DMS79 treated with DMSO at 0.1 percent for 48 hours (cell line): ENCODE results near the gene ZNF600.
A peak's percentile ranks its signal among the peaks of the same experiment; 100 is the strongest.
"Not testable (repeated sequence)": the region's sequence is repeated elsewhere in the genome, so short reads cannot be mapped to it uniquely, and the experiment has no call there.

Experiments used
- DNase-seq: peaks from one replicate; lab custom pipeline; 2025; lab: John Stamatoyannopoulos, UW

Gene ZNF600

DNA sequence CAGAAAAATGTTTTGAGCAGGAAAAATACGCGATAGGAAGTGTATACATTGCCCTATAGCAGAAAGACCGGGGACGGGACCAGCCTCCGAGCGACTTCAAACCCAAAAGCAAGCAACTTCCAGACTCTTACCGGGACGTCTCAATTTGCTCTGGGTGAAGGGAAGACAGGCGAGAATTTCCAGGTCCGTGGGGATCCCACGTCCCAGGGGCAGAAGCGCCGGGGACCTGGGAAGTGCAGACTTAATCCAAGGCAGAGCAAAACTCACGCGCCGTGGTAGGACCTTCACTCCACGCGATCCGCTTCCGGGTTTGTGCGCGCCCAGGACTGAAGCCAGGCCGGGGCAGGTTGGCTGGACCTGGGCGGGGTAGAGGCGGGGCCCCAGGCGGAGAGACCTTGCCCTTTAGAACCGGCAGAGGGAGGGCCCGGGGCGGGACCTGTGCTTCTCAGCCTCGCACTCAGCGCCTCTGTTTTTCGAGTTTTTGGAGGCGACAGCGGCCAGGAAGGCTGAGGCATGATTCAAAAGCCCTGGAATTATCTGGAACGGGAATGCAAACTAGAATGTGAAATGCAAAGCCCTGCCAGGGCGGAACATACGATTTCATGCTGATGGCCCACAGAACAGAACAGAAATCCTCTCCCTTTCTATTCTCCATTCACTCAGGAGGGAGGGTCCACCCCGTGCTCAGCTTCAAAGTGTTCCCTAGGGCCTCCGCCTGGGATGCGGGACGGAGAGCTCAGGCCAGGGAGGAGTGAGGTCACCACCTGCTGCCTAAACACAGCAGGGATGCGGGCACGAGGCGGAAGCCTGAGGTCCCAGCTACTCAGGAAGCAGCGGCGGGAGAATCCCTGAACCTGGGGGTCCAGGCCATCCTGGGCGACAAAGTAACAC lies at the start of gene ZNF600:
TSS of gene ZNF600 (minus strand) at position 328 of the 891 bp plus-strand sequence. CDS start 7,903 bp downstream, outside the sequence.
- peak; percentile 67 for DNase-seq

DNA sequence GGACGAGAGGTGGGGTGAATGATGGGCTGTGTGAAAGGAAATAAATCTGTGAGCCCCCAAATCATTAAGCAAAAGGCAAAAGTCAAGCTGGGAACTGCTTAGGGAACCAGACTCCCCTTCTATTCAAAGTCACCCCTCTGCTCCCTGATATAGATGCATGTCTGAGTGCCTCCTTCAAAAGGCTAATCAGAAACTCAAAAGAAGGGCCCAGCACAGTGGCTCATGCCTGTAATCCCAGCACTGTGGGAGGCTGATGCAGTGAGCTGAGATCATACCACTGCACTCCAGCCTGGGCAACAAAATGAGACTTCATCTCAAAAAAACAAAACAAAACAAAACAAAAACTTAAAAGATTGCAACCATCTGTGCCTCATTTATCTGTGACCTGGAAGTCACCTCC lies 47.7 kb upstream of the ZNF600 start:
- DNase-seq, result not testable (repeated sequence)

DNA sequence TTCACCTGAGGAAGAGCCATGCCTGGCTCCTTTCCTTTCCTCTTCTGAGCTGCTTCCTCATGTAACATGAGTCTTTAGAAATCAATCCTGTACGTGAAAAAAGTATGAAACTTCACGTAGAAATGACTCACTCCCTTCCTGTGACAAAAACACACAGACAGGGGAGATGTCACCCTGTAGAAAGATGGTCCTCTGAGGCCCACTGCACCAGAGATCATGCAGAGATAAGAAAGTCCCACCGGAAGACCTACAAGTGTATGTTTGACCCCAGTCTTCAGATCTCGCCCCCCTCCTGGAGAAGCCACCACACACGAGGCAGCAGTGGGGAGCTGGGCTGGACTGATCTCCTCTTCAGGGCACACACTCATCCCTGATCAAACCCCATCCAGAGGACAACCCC lies 47.0 kb upstream of the ZNF600 start:
- not testable (repeated sequence) for DNase-seq

DNA sequence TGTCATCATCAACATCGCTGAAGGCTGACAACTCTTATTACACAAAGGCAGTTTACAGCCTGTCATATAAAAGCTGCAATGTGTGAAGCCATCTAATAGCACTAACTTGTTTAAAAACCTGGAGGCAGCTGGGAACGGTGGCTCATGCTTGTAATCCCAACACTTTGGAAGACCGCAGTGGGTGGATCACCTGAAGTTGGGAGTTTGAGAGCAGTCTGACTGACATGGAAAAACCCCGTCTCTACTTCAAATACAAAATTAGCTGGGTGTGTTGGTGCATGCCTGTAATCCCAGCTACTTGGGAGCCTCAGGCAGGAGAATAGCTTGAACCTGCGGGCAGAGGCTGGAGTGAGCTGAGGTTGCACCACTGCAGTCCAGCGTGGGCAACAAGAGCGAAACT lies 43.3 kb upstream of the ZNF600 start:
- not testable (repeated sequence) for DNase-seq

DNA sequence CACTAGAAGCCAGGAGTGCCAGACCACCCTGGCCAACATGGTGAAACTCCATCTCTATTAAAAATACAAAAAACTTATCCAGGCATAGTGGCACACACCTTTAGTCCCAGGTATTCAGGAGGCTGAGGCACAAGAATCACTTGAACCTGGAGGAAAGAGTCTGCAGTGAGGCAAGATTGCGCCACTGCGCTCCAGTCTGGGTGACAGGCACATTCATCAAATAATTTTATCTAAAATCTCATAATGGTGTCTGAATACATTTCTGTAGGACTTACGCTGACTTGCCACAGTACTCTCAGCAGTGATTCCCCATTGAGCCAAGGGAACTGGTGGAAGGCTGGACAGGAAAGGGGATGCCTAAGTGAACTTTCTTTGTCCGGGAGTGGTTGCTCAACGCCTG lies 39.2 kb upstream of the ZNF600 start:
- no peak for DNase-seq

DNA sequence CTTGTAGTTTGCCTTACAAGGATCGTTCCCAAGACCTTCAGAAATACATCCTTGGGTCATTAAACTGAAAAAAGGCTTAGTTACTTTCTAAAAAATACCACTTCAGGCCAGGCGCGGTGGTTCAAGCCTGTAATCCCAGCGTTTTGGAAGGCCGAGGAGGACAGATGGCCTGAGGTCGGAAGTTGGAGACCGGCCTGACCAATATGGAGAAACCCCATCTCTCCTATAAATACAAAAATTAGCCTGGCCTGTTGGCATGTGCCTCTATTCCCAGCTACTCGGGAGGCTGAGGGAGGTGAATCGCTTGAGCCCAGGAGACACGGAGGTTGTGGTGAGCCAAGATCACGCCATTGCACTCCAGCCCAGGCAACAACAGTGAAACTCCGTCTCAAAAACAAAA lies 37.1 kb upstream of the ZNF600 start:
- no peak for DNase-seq

DNA sequence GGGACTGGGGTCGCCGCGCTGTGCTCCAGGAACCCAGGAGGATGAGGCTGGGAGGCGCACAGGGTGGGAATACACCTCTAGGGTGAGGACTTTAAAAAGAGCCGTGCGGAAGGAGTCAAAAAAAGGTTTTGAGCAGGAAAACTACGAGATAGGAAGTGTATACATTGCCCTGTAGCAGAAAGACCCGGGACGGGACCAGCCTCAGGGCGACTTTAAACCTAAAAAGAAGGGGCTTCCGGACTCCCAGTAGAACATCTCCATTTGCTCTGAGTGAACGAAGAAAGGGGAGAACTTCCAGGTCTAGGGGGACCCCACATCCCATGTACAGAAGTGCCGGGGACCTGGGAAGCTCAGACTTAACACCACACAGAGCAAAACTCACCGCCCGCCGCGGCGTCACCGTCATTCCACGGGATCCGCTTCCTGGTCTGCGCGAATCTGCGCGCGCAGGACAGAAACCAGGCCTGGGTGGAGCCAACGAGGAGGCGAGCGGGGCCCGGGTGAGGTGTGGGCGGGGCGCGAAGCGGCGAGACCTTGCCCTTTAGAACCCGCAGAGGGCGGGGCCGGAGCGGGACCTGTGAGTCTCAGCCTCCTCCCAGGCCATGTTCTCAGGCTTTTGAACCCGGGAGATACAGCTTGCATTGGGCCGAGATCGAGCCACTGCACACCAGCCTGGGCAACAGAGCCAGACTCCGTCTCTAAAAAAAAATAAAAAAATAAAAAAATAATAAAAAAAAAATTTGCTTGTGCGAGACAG lies 34.8 kb upstream of the ZNF600 start, which contains the start of gene ZNF28:
TSS of gene ZNF28 (minus strand) at position 430 of the 757 bp plus-strand sequence. CDS start 3,675 bp downstream, outside the sequence.
- DNase-seq, result peak; percentile 7

DNA sequence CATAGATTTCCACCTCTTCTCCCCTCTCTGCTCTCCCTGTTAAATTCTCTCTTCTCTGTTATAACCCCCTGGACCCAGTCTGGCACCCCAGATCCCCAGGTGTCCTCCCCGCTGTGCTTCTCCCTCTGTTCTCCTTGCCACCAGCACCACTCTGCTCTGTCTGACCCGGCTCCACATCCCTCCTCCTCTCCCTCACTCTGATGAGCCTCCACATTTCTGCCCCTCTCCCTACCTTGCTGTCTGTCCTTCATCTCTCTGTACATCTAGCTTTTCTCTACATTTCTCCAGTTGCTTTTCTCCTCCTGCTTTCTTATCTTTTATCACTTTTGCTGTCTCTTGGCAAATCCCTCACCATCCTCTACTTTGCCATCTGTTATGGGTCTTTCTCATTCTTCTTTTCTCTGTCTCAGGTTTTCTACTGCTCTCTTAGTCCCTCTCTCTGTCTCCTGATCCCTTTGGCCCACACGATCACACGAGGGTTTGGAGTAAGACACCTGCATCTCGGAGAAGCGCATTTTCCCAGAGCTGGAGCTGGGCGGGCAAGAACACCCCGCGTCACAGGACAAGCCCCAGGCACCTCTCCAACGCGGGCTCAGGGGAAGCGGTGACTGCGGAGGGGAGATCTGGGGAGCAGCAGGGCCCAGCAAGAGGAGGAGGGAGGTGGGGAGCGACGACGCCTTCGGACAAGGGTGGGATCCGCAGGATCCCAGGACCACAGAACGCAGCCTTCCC lies 34.0 kb upstream of the ZNF600 start:
- peak; percentile 4 for DNase-seq

DNA sequence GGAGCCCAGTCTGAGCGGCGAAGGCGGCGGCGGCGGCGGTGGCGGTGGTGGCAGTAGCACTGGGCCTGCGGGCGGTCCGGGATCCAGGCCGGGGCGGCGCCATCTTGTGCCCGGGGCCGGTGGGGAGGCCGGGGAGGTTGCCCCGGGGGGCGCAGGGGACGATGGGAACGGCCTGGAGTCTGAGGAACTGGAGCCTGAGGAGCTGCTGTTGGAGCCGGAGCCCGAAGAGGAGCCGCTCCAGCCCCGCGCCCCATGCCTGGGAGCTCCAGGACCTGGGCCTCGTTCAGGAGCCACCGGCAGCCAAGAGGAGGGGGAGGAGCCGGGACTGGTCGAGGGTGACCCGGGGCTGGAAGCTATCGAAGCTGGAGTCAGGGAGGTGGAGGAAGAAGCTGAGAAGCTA lies 23.2 kb upstream of the ZNF600 start:
- no peak for DNase-seq

DNA sequence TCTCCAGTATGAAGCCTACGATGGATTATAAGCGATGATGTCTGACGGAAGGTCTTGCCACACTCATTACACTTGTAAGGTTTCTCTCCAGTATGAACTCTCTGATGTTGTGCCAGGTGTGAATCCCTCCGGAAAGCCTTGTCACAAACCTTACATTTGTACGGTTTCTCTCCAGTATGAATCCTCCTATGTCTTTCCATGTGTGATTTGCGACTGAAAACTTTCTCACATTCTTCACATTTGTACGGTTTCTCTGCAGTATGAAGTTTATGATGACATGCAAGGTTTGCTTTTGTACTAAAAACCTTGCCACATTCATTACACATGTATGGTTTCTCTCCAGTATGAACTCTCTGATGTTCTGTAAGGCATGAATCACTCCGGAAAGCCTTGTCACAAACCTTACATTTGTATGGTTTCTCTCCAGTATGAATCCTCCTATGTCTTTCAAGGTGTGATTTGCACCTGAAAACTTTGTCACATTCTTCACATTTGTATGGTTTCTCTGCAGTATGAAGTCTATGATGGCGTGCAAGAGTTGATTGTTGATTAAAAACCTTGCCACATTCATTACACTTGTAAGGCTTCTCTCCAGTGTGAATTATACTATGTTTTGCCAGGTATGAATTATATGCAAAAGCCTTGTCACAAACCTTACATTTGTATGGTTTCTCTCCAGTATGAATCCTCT lies 13.5 kb upstream of the ZNF600 start:
- not testable (repeated sequence) for DNase-seq

DNA sequence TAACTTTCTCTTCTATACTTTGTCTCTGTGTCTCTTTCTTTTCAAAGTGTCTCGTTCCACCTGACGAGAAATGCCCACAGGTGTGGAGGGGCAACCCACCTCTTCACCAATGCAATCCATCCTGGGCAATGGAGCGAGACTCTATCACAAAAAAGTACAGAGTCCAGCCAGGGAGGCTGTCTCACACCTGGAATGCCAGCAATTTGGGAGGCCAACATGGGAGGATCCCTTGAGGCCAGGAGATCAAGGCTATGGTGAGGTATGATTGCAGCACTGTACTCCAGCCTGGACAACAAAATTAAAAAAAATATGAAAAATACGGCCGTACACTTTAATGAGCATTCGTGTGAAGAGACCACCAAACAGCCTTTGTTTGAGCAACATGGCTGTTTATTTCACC lies 2.8 kb upstream of the ZNF600 start:
- no peak for DNase-seq

DNA sequence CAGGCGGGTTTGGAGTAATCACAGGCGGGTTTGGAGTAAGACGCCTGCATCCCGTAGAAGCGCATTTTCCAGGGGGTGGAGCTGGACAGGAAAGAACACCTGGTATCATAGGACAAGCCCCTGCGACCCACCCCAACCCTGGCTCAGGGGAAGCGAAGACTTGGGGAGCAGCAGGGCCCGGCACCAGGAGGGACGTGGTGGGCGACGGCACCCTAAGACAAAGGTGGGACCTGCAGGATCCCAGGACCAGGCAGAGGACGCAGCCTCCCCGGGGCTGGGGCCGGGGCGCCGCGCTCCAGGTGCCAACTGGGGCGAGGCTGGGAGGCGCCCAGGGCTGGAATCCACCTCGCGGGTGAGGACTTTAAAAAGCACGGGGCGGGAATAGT lies 520 bp downstream of the ZNF600 start:
- DNase-seq, result peak; percentile 25

DNA sequence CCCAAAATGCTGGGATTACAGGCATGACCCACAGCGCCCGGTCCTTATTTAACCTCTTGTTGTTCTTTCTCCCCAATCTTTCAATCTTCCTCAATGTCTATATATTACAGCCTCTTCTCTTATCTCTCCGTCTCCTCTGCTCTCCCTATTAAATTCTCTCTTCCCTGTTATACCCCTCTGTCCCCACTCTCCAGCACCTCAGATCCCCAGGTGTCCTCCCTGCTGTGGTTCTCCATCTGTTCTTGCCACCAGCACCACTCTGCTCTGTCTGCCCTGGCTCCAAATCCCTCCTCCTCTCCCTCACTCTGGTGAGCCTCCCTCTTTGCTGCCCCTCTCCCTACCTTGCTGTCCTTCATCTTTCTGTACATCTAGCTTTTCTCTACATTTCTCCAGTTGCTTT lies 1.1 kb downstream of the ZNF600 start:
- DNase-seq, result no peak

DNA sequence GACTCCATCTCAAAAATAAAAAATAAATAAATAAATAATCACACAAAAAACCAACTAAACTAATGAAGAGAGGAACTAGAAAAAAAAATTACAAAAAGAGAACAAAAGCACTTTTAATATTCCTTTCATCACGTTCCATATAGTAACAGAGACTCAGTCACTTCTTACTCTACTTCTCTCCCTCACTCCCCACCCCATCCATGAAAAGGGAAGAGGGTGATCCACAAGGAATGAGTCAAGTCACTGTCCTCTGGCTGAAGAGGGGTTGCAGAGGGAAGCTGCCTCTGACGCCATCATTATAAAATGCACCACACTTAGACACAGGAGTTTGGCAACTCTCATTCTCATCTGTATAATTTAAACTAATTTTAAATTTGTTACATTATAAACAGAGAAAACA lies 3.7 kb downstream of the ZNF600 start:
- not testable (repeated sequence) for DNase-seq

DNA sequence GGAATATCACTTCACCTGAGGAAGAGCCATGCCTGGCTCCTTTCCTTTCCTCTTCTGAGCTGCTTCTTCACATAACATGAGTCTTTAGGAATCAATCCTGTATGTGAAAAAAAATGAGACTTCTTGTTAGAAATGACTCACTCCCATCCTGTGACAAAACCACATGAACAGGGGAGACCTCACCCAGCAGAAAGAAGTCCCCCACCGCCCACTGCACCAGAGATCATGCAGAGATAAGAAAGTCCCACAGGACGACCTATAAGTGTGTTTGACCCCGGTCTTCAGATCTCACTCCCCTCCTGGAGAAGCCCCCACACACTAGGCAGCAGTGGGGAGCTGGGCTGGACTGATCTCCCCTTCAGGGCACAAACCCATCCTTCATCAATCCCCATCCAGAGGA lies 7.8 kb downstream of the ZNF600 start:
- DNase-seq, result no peak

DNA sequence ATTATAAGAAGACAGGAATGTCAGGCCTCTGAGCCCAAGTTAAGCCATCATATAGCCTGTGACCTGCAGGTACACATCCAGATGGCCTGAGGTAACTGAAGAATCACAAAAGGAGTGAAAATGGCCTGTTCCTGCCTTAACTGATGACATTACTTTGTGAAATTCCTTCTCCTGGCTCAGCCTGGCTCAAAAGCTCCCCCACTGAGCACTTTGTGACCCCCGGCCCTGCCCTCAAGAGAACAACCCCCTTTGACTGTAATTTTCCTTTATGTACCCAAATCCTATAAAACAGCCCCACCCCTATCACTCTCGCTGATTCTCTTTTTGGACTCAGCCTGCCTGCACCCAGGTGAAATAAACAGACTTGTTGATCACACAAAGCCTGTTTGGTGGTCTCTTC lies 30.1 kb downstream of the ZNF600 start:
- DNase-seq, result not testable (repeated sequence)

DNA sequence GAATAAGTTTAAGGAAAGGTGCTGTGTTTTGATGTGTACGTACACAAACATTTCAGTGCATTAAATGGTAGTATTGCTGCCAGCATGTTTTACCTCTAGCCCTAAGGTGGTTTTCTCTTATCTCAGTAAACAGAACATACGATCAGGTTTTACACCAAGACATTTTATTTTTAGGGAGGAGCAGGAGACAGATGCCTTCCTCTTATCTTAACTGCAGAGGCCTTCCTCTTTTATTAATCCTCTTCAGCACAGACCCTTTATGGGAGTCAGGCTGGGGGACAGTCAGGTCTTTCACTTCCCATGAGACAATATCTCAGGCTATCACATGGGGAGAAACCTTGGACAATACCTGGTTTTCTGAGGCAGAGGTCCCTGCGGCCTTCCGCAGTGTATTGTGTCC lies 36.8 kb downstream of the ZNF600 start:
- DNase-seq, result no peak

DNA sequence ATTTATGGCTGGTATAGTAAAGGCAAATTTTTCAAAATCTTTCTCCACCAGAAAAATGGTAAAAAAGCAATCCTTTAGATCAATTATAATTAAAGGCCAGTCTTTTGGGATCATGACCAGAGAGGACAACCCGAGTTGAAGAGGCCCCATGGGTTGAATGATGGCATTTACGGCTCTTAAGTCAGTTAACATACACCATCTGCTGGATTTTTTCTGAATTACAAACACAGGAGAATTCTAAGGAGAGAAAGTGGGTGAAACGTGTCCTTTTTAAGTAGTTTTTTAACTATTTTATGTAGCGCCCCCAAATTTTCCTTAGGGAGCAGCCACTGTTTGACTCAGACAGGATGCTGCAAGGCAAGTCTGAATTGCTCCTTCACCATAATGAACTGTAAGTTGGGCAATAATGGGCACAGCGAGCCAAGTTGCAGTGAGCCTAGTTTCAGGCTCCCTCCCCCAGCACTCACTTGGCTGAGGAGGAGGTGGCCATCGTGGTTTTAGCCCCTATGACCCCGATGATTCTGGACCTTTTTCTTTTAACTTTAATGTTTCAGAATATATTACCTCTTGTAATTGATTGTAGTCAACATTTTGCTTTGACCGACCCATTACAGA lies 38.1 kb downstream of the ZNF600 start:
- no peak for DNase-seq

DNA sequence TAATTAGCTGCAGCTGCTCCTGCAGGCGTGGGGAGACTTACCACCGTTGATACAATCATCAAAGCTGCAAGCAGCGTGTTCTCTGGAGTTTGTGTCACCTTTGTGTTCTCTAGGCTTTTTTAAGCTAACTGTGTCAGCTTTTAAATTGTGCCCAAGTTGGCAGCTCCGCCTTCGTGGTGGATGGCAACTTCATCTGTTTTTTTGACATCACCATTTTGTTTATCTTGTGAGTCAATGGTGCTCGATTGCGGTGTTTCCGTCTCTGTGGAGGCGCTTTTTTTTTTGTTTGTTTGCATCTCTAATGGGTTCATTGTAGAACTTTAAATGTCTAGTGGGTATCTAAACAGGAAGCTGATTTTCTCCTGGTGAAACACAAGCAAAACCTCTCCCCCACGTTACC lies 40.7 kb downstream of the ZNF600 start:
- DNase-seq, result not testable (repeated sequence)

DNA sequence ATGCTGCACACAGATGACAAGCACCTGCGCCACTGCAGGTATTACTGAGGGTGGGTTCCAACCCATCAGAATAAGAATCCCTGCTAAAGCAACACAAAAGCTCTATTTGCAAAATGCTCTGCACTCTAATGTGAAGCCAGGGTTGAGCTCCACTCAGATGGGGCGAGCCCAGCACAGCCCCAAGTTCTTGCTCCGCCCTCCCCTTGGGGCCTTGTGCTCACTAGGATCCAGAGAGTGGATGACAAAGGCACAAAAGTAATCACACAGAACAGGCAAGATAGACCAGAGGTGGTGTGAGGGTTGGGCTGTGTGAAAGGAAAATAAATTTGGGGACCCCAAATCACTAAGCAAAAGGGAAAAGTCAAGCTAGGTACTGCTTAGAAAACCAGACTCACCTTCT lies 43.5 kb downstream of the ZNF600 start:
- DNase-seq, result no peak

DNA sequence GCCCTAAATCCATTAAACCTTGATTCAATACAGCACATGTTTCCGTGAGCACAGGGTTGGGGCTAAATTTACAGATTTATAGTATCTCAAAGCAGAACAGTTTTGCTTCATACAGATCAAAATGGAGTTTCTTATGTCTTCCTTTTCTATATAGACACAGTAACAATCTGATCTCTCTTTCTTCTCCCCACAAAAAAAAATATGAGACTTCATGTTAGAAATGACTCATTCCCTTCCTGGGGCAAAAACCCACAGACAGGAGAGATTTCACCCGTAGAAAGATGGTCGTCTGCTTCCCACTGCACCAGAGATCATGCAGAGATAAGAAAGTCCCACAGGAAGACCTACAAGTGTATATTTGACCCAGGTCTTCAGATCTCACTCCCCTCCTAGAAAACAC lies 44.1 kb downstream of the ZNF600 start:
- DNase-seq, result no peak
